SK-N-SH (cell line): ENCODE data around the gene ZNF655. TPM values are rescaled to one million over a fixed set of nuclear protein-coding genes. Genes with fewer than 3 reads are reported as not detected.
A peak's percentile ranks its signal among the peaks of the same experiment; 100 is the strongest.

ENCODE experiments used
- CTCF ChIA-PET: fragments of 300-600, 350-600 bp; formaldehyde crosslinking; extraction: SDS; loops from one replicate; lab custom pipeline; 2021; lab: Yijun Ruan, JAX
- POLR2A ChIA-PET: fragments of 350-600 bp; sonication (Branson Sonifier 250); formaldehyde crosslinking; extraction: SDS; loops from one replicate; lab custom pipeline; 2020; ENCODE audit warnings: antibody characterized with exemption, inconsistent platforms; lab: Yijun Ruan, JAX
- DNase-seq: peaks from one replicate; pipeline ENCODE4 v3.0.0; 2012
- H2AFZ ChIP-seq: fragments of 200-600 bp; sonication (generic); 2 replicates; pipeline ENCODE4 v1.8.1; 2016; ENCODE audit warnings: antibody characterized with exemption, mild to moderate bottlenecking, low read depth
- H3F3A ChIP-seq: fragments of 200-600 bp; sonication (generic); replicated peaks from 2 replicates; pipeline ENCODE3; 2016; ENCODE audit warnings: antibody characterized with exemption, mild to moderate bottlenecking; ENCODE audit not compliant: insufficient read depth
- H3K27ac ChIP-seq, 2 experiments: fragments of 200-500 bp in 1 of 2; fragments of 200-600 bp in 1 of 2; sonication (Bioruptor generic) in 1 of 2; sonication (generic), shearing (Covaris generic) in 1 of 2; 2 replicates each; pipeline versions ENCODE4 v1.5.1 to v1.6.1; 2014 to 2016; ENCODE audit warnings: low read depth in 2 of 2, inconsistent platforms in 1 of 2, low read length in 1 of 2, mild to moderate bottlenecking in 1 of 2, mixed read lengths in 1 of 2
- H3K27me3 ChIP-seq: fragments of 200-600 bp; sonication (generic), shearing (Covaris generic); 2 replicates; pipeline ENCODE4 v1.6.1; 2016; ENCODE audit warnings: mixed run types; ENCODE audit not compliant: insufficient read depth
- H3K36me3 ChIP-seq, 2 experiments: fragments of 200-500 bp in 1 of 2; fragments of 200-600 bp in 1 of 2; sonication (Bioruptor generic) in 1 of 2; sonication (generic) in 1 of 2; replicated peaks in 1 of 2; 2 replicates each; pipeline versions ENCODE3 to v1.5.1; 2014 to 2016; ENCODE audit warnings: low read length in 1 of 2, mild to moderate bottlenecking in 1 of 2; ENCODE audit not compliant: insufficient read depth in 2 of 2, control insufficient read depth in 1 of 2
- H3K4me1 ChIP-seq, 2 experiments: fragments of 200-500 bp in 1 of 2; fragments of 200-600 bp in 1 of 2; sonication (Bioruptor generic) in 1 of 2; sonication (generic), shearing (Covaris generic) in 1 of 2; 2 replicates each; pipeline versions ENCODE4 v1.5.1 to v1.6.1; 2014 to 2016; ENCODE audit warnings: low read depth in 1 of 2, low read length in 1 of 2, mixed run types in 1 of 2; ENCODE audit not compliant: insufficient read depth in 2 of 2, control insufficient read depth in 1 of 2
- H3K4me2 ChIP-seq: fragments of 200-600 bp; sonication (generic), shearing (Covaris generic); 2 replicates; pipeline ENCODE4 v1.6.1; 2017; ENCODE audit warnings: mixed run types
- H3K4me3 ChIP-seq, 2 experiments: fragments of 200-500 bp in 1 of 2; fragments of 200-600 bp in 1 of 2; sonication (Bioruptor generic) in 1 of 2; sonication (generic), shearing (Covaris generic) in 1 of 2; 2 replicates each; pipeline versions ENCODE4 v1.5.1 to v1.8.1; 2014 to 2016; ENCODE audit warnings: low read depth in 2 of 2, inconsistent platforms in 1 of 2, low read length in 1 of 2, mild to moderate bottlenecking in 1 of 2, mixed read lengths in 1 of 2, moderate library complexity in 1 of 2
- H3K79me2 ChIP-seq: fragments of 200-600 bp; sonication (generic); 2 replicates; pipeline ENCODE4 v1.8.1; 2017; ENCODE audit warnings: mild to moderate bottlenecking; ENCODE audit not compliant: insufficient read depth
- H3K9ac ChIP-seq: fragments of 200-600 bp; sonication (generic); 2 replicates; pipeline ENCODE4 v1.6.1; 2017; ENCODE audit warnings: mixed run types
- H3K9me2 ChIP-seq: fragments of 200-600 bp; sonication (generic); 2 replicates; pipeline ENCODE4 v1.6.1; 2017; ENCODE audit warnings: mixed run types
- H3K9me3 ChIP-seq: fragments of 200-600 bp; sonication (generic); 2 replicates; pipeline ENCODE4 v1.6.1; 2017; ENCODE audit warnings: mixed run types, mild to moderate bottlenecking, moderate library complexity
- H4K20me1 ChIP-seq: fragments of 200-600 bp; sonication (generic); 2 replicates; pipeline ENCODE4 v1.6.1; 2017; ENCODE audit warnings: mild to moderate bottlenecking, mixed run types; ENCODE audit not compliant: insufficient read depth
- JUND ChIP-seq: IDR thresholded peaks from 2 replicates; pipeline ENCODE4 v1.4.0; 2012
- RAD21 ChIP-seq: IDR thresholded peaks from 2 replicates; pipeline ENCODE4 v1.6.1; 2012; ENCODE audit warnings: mild to moderate bottlenecking, low read length
- RFX5 ChIP-seq: IDR thresholded peaks from 2 replicates; pipeline ENCODE4 v1.6.1; 2012; ENCODE audit warnings: mild to moderate bottlenecking, improper control_type of control experiment, low read length
- RXRA ChIP-seq: IDR thresholded peaks from 2 replicates; pipeline ENCODE4 v1.4.0; 2012; ENCODE audit warnings: low read depth, mild to moderate bottlenecking, borderline replicate concordance
- SMC3 ChIP-seq: IDR thresholded peaks from 2 replicates; pipeline ENCODE4 v1.6.1; 2012; ENCODE audit warnings: low read depth, low read length, improper control_type of control experiment
- TEAD4 ChIP-seq: IDR thresholded peaks from 2 replicates; pipeline ENCODE4 v1.4.0; 2012; ENCODE audit warnings: mild to moderate bottlenecking, borderline replicate concordance; ENCODE audit not compliant: insufficient read depth
- WGBS: methylation state at CpG from one replicate; pipeline ENCODE4 v1.1.6; 2017; ENCODE audit warnings: low lambda C conversion rate; 5-methylcytosine and 5-hydroxymethylcytosine counted together
- polyA plus RNA-seq, 3 experiments: library from polyadenylated mRNA; depleted of rRNA; stranded (reverse); fragments of >200 nt; gene quantifications; 2 replicates each; pipeline ENCODE4 v1.2.3, GENCODE V29; 2012
- TF ChIP-seq, protein P1 (sequence below): fragments of 150-350 bp; IDR thresholded peaks from 2 replicates; pipeline ENCODE4 v1.6.1; 2017; ENCODE audit warnings: antibody characterized with exemption, low read length, low read depth, borderline replicate concordance
- TF ChIP-seq, protein P2 (sequence below): fragments of 150-350 bp; IDR thresholded peaks from 2 replicates; pipeline ENCODE4 v1.6.1; 2016; ENCODE audit warnings: mild to moderate bottlenecking, low read depth, low read length
- TF ChIP-seq, protein P3 (sequence below): fragments of 200-600 bp; sonication (generic); IDR thresholded peaks from 2 replicates; pipeline ENCODE4 v1.6.1; 2017; ENCODE audit warnings: antibody characterized with exemption, mild to moderate bottlenecking, moderate library complexity

ZNF655 gene
- polyA plus RNA-seq, 1 of the 3 experiments (the other 2 are of a cell fraction): 113 TPM

DNA sequence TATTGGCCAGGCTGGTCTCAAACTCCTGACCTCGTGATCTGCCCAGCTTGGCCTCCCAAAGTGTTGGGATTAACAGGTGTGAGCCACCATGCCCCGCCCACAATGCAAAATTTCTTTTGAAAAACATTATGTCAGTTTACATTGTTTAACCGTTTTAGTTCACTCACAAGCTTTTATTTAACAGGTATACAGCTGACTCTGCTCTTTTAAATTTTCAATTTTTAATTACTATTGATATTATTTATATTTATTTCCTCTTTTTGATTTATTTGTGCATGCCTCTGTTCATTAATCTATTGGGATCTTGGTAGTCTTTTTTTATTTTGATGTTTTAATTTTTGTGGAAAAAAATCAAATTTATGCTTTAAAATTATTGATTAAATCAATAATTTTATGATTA is 37.0 kb upstream of the ZNF655 start:
- 89% methylated on average over 3 of the region's 3 CpGs for WGBS
- ChIA-PET CTCF (interaction anchor here (1.0 kb wide), 1 partner anchor 14 kb away, joined by 4 read pairs; no protein-coding TSS in a partner anchor), POLR2A (no interaction called here)
- peaks cover 25% of the 10 kb centered on the region; the same call in 1 of the 2 replicates for H3K79me2 ChIP-seq
- no peaks in the 10 kb centered on the region for H3K9me3 ChIP-seq
- H3F3A ChIP-seq: no peaks in the 10 kb centered on the region
- H4K20me1 ChIP-seq: no peaks in the 10 kb centered on the region
- H3K4me2 ChIP-seq: no peak overlapping the region
- H3K9me2 ChIP-seq: no peaks in the 10 kb centered on the region
- DNase-seq: no peak
- TF ChIP-seq RXRA (no peak), RFX5 (no peak), TEAD4 (no peak)
- TF ChIP-seq, protein P1, sequence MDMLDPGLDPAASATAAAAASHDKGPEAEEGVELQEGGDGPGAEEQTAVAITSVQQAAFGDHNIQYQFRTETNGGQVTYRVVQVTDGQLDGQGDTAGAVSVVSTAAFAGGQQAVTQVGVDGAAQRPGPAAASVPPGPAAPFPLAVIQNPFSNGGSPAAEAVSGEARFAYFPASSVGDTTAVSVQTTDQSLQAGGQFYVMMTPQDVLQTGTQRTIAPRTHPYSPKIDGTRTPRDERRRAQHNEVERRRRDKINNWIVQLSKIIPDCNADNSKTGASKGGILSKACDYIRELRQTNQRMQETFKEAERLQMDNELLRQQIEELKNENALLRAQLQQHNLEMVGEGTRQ: no peak
- TF ChIP-seq, protein P2, sequence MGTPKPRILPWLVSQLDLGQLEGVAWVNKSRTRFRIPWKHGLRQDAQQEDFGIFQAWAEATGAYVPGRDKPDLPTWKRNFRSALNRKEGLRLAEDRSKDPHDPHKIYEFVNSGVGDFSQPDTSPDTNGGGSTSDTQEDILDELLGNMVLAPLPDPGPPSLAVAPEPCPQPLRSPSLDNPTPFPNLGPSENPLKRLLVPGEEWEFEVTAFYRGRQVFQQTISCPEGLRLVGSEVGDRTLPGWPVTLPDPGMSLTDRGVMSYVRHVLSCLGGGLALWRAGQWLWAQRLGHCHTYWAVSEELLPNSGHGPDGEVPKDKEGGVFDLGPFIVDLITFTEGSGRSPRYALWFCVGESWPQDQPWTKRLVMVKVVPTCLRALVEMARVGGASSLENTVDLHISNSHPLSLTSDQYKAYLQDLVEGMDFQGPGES: no peak
- H3K9ac ChIP-seq: no peak overlapping the region
- H2AFZ ChIP-seq: no peak overlapping the region
- H3K27ac ChIP-seq: no peak overlapping the region
- H3K4me3 ChIP-seq: no peak overlapping the region
- no peaks in the 10 kb centered on the region for H3K27me3 ChIP-seq
- H3K36me3 ChIP-seq: peaks cover 32 to 63% of the 10 kb centered on the region in 2 experiments
- no peaks in the 10 kb centered on the region for H3K4me1 ChIP-seq

DNA sequence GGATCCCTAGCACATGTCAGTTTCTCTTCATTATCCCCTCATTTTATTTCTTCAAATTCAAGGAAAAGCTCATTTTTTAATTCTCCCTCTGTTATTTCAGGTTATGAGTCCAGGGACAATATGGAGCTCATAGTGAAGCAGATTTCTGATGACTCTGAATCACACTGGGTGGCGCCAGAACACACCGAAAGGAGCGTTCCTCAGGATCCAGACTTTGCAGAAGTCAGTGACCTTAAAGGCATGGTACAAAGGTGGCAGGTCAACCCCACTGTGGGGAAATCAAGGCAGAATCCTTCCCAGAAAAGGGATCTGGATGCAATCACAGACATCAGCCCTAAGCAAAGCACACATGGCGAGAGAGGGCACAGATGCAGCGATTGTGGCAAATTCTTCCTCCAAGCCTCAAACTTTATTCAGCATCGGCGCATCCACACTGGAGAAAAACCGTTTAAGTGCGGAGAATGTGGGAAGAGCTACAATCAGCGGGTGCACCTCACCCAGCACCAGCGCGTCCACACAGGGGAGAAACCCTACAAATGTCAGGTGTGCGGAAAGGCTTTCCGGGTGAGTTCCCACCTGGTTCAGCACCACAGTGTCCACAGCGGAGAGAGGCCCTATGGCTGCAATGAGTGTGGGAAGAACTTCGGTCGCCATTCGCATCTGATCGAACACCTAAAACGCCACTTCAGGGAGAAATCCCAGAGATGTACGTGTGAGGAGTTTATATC is 32.6 kb upstream of the ZNF655 start:
- Histone ChIP-seq H3K9me2 (no peaks in the 10 kb centered on the region), H3K27ac (no peak overlapping the region), H3K27me3 (no peaks in the 10 kb centered on the region), H3K4me1 (no peaks in the 10 kb centered on the region), H4K20me1 (no peaks in the 10 kb centered on the region), H3K4me2 (no peak overlapping the region), H3K9me3 (peaks cover 7% of the 10 kb centered on the region), H3K4me3 (no peak overlapping the region), H3K36me3 (peaks cover 35 to 79% of the 10 kb centered on the region in 2 experiments), H3K79me2 (peaks cover 16% of the 10 kb centered on the region; the same call in 1 of the 2 replicates), H2AFZ (no peak overlapping the region), H3F3A (no peaks in the 10 kb centered on the region), H3K9ac (no peak overlapping the region)
- ChIA-PET POLR2A (no interaction called here), CTCF (interaction anchor here (0.6 to 1.6 kb wide), 9 partner anchors 8 to 393 kb away, joined by 3 to 8 read pairs (median 4); partner anchors contain the start of gene ZSCAN25)
- DNase-seq: no peak
- WGBS: 93% methylated on average over 21 of the region's 21 CpGs
- TF ChIP-seq JUND (no peak), SMC3 (peak; percentile 34), RAD21 (peak; percentile 69)
- TF ChIP-seq, protein P3, sequence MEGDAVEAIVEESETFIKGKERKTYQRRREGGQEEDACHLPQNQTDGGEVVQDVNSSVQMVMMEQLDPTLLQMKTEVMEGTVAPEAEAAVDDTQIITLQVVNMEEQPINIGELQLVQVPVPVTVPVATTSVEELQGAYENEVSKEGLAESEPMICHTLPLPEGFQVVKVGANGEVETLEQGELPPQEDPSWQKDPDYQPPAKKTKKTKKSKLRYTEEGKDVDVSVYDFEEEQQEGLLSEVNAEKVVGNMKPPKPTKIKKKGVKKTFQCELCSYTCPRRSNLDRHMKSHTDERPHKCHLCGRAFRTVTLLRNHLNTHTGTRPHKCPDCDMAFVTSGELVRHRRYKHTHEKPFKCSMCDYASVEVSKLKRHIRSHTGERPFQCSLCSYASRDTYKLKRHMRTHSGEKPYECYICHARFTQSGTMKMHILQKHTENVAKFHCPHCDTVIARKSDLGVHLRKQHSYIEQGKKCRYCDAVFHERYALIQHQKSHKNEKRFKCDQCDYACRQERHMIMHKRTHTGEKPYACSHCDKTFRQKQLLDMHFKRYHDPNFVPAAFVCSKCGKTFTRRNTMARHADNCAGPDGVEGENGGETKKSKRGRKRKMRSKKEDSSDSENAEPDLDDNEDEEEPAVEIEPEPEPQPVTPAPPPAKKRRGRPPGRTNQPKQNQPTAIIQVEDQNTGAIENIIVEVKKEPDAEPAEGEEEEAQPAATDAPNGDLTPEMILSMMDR: peak; percentile 58
